HL-60 (cell line): Measurements from ENCODE around the gene APOOL.

Experiments used
- DNase-seq, 2 experiments: peaks; one replicate each; pipeline ENCODE4 v3.0.0-alpha.2; 2010 to 2020; ENCODE audit warnings: low read depth in 1 of 2, low spot score in 1 of 2
- H3K27ac ChIP-seq: fragments of 250-450 bp; sonication (Bioruptor Pico); replicated peaks from 2 replicates; pipeline ENCODE4 v1.5.1; 2020; ENCODE audit warnings: mild to moderate bottlenecking, moderate library complexity
- H3K27me3 ChIP-seq: fragments of 250-450 bp; sonication (Bioruptor Pico); 2 replicates; pipeline ENCODE4 v1.5.1; 2021; ENCODE audit warnings: mild to moderate bottlenecking, moderate library complexity; ENCODE audit not compliant: insufficient read depth, poor library complexity, severe bottlenecking
- H3K4me3 ChIP-seq: replicated peaks from 2 replicates; pipeline ENCODE4 v1.5.1; 2011; ENCODE audit warnings: mild to moderate bottlenecking, control low read depth, low read length; ENCODE audit not compliant: insufficient read depth
- CTCF ChIP-seq: IDR thresholded peaks from one replicate; pipeline ENCODE4 v1.5.1; 2011; ENCODE audit warnings: low read length, control low read depth, inconsistent platforms; ENCODE audit not compliant: insufficient read depth
- GABPA ChIP-seq: IDR thresholded peaks from 2 replicates; pipeline ENCODE4 v1.6.1; 2012; ENCODE audit warnings: low read depth
- POLR2AphosphoS5 ChIP-seq: IDR thresholded peaks from 2 replicates; pipeline ENCODE4 v1.6.1; 2012; ENCODE audit warnings: low read depth
- REST ChIP-seq: IDR thresholded peaks from 2 replicates; pipeline ENCODE4 v1.6.1; 2012; ENCODE audit warnings: low read depth; ENCODE audit not compliant: insufficient replicate concordance
- SPI1 ChIP-seq: IDR thresholded peaks from 2 replicates; pipeline ENCODE4 v1.6.1; 2012; ENCODE audit warnings: low read depth, mild to moderate bottlenecking, borderline replicate concordance

Gene APOOL

GRCh38 chrX:85084770-85085393 lies 81.2 kb downstream of the APOOL start:
- peak in 1 of 2 experiments; percentile 15 for DNase-seq
- Histone ChIP-seq H3K27ac (no peak overlapping the region), H3K27me3 (no peaks in the 10 kb centered on the region), H3K4me3 (no peak overlapping the region)
- TF ChIP-seq GABPA (no peak), CTCF (peak; percentile 12), POLR2AphosphoS5 (no peak), REST (no peak), SPI1 (no peak)

- Histone ChIP-seq H3K4me3 (no peak overlapping the region), H3K27ac (no peak overlapping the region), H3K27me3 (no peaks in the 10 kb centered on the region)
- no peak for TF ChIP-seq CTCF
- TF ChIP-seq REST: no peak
- no peak for TF ChIP-seq SPI1
- TF ChIP-seq GABPA: no peak
- no peak for TF ChIP-seq POLR2AphosphoS5
- no peak for DNase-seq
Measured at GRCh38 chrX:85089321-85089840, 85.7 kb downstream of the APOOL start.

GRCh38 chrX:85107407-85107806 lies 103.7 kb downstream of the APOOL start:
- no peak overlapping the region for H3K27ac ChIP-seq
- H3K4me3 ChIP-seq: no peak overlapping the region
- no peaks in the 10 kb centered on the region for H3K27me3 ChIP-seq
- TF ChIP-seq POLR2AphosphoS5 (no peak), REST (no peak), SPI1 (no peak), GABPA (no peak), CTCF (no peak)
- no peak for DNase-seq
